GM18868 (cell line): Measurements from ENCODE around the gene ATP1B1.
A peak's percentile ranks its signal among the peaks of the same experiment; 100 is the strongest.

Source experiments
- ATAC-seq: cut with Tn5 transposase; IDR thresholded peaks from one replicate; pipeline ENCODE4 v1.9.1; 2021; ENCODE audit warnings: mild to moderate bottlenecking, moderate library complexity; ENCODE audit not compliant: unreplicated experiment

ATP1B1 gene

GRCh38 chr1:169094897-169095569 lies 11.5 kb upstream of the ATP1B1 start:
- ATAC-seq = no peak

- no peak for ATAC-seq
Measured at GRCh38 chr1:169098380-169098779, 8.1 kb upstream of the ATP1B1 start.

GRCh38 chr1:169099561-169099960 lies 6.9 kb upstream of the ATP1B1 start:
- no peak for ATAC-seq

- no peak for ATAC-seq
Measured at GRCh38 chr1:169100208-169100607, 6.3 kb upstream of the ATP1B1 start.

- ATAC-seq = no peak
Measured at GRCh38 chr1:169100651-169101088, 5.8 kb upstream of the ATP1B1 start.

GRCh38 chr1:169102567-169102966 lies 3.9 kb upstream of the ATP1B1 start:
- no peak for ATAC-seq

GRCh38 chr1:169103002-169103401 lies 3.5 kb upstream of the ATP1B1 start:
- no peak for ATAC-seq

GRCh38 chr1:169103480-169103893 lies 3.0 kb upstream of the ATP1B1 start:
- ATAC-seq = no peak

GRCh38 chr1:169105087-169105433 lies 1.4 kb upstream of the ATP1B1 start:
- no peak for ATAC-seq

GRCh38 chr1:169105434-169106094 lies 926 bp upstream of the ATP1B1 start:
- ATAC-seq = peak; percentile 23

- no peak for ATAC-seq
Measured at GRCh38 chr1:169106921-169107602, 572 bp downstream of the ATP1B1 start.

- ATAC-seq = no peak
Measured at GRCh38 chr1:169107603-169108208, 1.2 kb downstream of the ATP1B1 start.

GRCh38 chr1:169108223-169108622 lies 1.7 kb downstream of the ATP1B1 start:
- ATAC-seq = no peak

GRCh38 chr1:169108863-169109560 lies 2.5 kb downstream of the ATP1B1 start:
- peak; percentile 19 for ATAC-seq

- ATAC-seq = no peak
Measured at GRCh38 chr1:169109561-169110134, 3.2 kb downstream of the ATP1B1 start.

- no peak for ATAC-seq
Measured at GRCh38 chr1:169110236-169110635, 3.7 kb downstream of the ATP1B1 start.

GRCh38 chr1:169110689-169111447 lies 4.4 kb downstream of the ATP1B1 start:
- ATAC-seq = no peak

GRCh38 chr1:169111472-169111871 lies 5.0 kb downstream of the ATP1B1 start:
- ATAC-seq = no peak

- ATAC-seq = no peak
Measured at GRCh38 chr1:169112241-169112640, 5.8 kb downstream of the ATP1B1 start.

- no peak for ATAC-seq
Measured at GRCh38 chr1:169113613-169114119, 7.2 kb downstream of the ATP1B1 start.
